Activated naive CD8-positive, alpha-beta T cell treated with anti-CD3 and anti-CD28 coated beads, Interleukin-2, amount 10 ng/mL, durations not matched to agents 7 days and 5 days (primary cell): ENCODE results near the gene LETMD1. TPM values are rescaled to one million over a fixed set of nuclear protein-coding genes. Genes with fewer than 3 reads are reported as not detected.

Experiments used
- ATAC-seq: fragments of 150-1000 bp; cut with Tn5 transposase; one replicate; pipeline ENCODE4 v1.10.0; 2021; ENCODE audit warnings: low read depth, moderate library complexity
- POLR2A ChIA-PET: fragments of 350-600 bp; sonication (Branson Sonifier 250); formaldehyde crosslinking; loops from one replicate; lab custom pipeline; 2021; ENCODE audit warnings: antibody characterized with exemption; lab: Charles Lee
- DNase-seq: peaks from one replicate; pipeline ENCODE4 v3.0.0; 2021
- H3K27ac Mint-ChIP-seq: one replicate; pipeline ENCODE4 v1.8.0; 2022; ENCODE audit warnings: mild to moderate bottlenecking, mixed read lengths
- H3K27me3 Mint-ChIP-seq: one replicate; pipeline ENCODE4 v1.8.0; 2022; ENCODE audit warnings: mild to moderate bottlenecking, moderate library complexity, mixed read lengths
- H3K36me3 Mint-ChIP-seq: one replicate; pipeline ENCODE4 v1.8.0; 2021; ENCODE audit warnings: mild to moderate bottlenecking, mixed read lengths
- H3K4me1 Mint-ChIP-seq: one replicate; pipeline ENCODE4 v1.8.0; 2021; ENCODE audit warnings: mixed read lengths
- H3K4me3 Mint-ChIP-seq: one replicate; pipeline ENCODE4 v1.8.0; 2022; ENCODE audit warnings: mild to moderate bottlenecking, moderate library complexity, mixed read lengths
- H3K9me3 Mint-ChIP-seq: one replicate; pipeline ENCODE4 v1.8.0; 2021; ENCODE audit warnings: mixed read lengths
- total RNA-seq, 2 experiments: library from RNA; stranded (reverse); gene quantifications; one replicate each; pipeline ENCODE4 v1.2.3, GENCODE V29; 2021

Gene LETMD1
- total RNA-seq, 2 experiments from 2014 or later, result 80.0 to 82.3 TPM

GRCh38 chr12:51033048-51033447 lies 15.1 kb upstream of the LETMD1 start:
- no peak overlapping the region for H3K27ac Mint-ChIP-seq
- no peaks in the 10 kb centered on the region for H3K36me3 Mint-ChIP-seq
- ATAC-seq, result no peak
- H3K27me3 Mint-ChIP-seq, result peaks cover 7% of the 10 kb centered on the region
- no peak for DNase-seq
- POLR2A ChIA-PET, result interaction anchor here (0.5 kb wide), 1 partner anchor 24 kb away, joined by 4 read pairs; no protein-coding TSS in a partner anchor
- H3K4me1 Mint-ChIP-seq, result peaks cover 1% of the 10 kb centered on the region
- H3K9me3 Mint-ChIP-seq, result no peaks in the 10 kb centered on the region
- no peak overlapping the region for H3K4me3 Mint-ChIP-seq

GRCh38 chr12:51033457-51034089 lies 14.6 kb upstream of the LETMD1 start:
- Mint-ChIP-seq H3K9me3 (no peaks in the 10 kb centered on the region), H3K27ac (no peak overlapping the region), H3K4me3 (no peak overlapping the region), H3K27me3 (peaks cover 6% of the 10 kb centered on the region), H3K4me1 (no peaks in the 10 kb centered on the region), H3K36me3 (no peaks in the 10 kb centered on the region)
- ATAC-seq (no peak), DNase-seq (no peak)
- POLR2A ChIA-PET, result interaction anchor here (0.5 kb wide), 1 partner anchor 24 kb away, joined by 4 read pairs; no protein-coding TSS in a partner anchor

GRCh38 chr12:51036279-51036678 lies 11.8 kb upstream of the LETMD1 start:
- H3K4me1 Mint-ChIP-seq, result no peaks in the 10 kb centered on the region
- no peaks in the 10 kb centered on the region for H3K36me3 Mint-ChIP-seq
- H3K4me3 Mint-ChIP-seq, result no peak overlapping the region
- no peak for DNase-seq
- no peak overlapping the region for H3K27ac Mint-ChIP-seq
- no peaks in the 10 kb centered on the region for H3K9me3 Mint-ChIP-seq
- no peaks in the 10 kb centered on the region for H3K27me3 Mint-ChIP-seq
- no peak for ATAC-seq
- POLR2A ChIA-PET, result no interaction called here

GRCh38 chr12:51048661-51049251 lies 629 bp downstream of the LETMD1 start:
- ATAC-seq, result no peak
- peak overlapping the region; percentile 97 for H3K4me3 Mint-ChIP-seq
- POLR2A ChIA-PET, result interaction anchor here (0.7 to 1.3 kb wide), 6 partner anchors 8 to 181 kb away, joined by 3 to 6 read pairs (median 4); partner anchors contain the start of genes CSRNP2, POU6F1 and SLC11A2
- H3K36me3 Mint-ChIP-seq, result peaks cover 10% of the 10 kb centered on the region
- no peak for DNase-seq
- no peaks in the 10 kb centered on the region for H3K9me3 Mint-ChIP-seq
- H3K27me3 Mint-ChIP-seq, result no peaks in the 10 kb centered on the region
- peak overlapping the region; percentile 90 for H3K27ac Mint-ChIP-seq
- H3K4me1 Mint-ChIP-seq, result peaks cover 27% of the 10 kb centered on the region

- no peak for ATAC-seq
- H3K36me3 Mint-ChIP-seq, result peaks cover 10% of the 10 kb centered on the region
- POLR2A ChIA-PET, result interaction anchor here (1.1 kb wide), 1 partner anchor 7 kb away, joined by 3 read pairs; no protein-coding TSS in a partner anchor
- no peaks in the 10 kb centered on the region for H3K27me3 Mint-ChIP-seq
- H3K27ac Mint-ChIP-seq, result peak overlapping the region; percentile 90
- no peak for DNase-seq
- peaks cover 27% of the 10 kb centered on the region for H3K4me1 Mint-ChIP-seq
- peak overlapping the region; percentile 97 for H3K4me3 Mint-ChIP-seq
- no peaks in the 10 kb centered on the region for H3K9me3 Mint-ChIP-seq
Measured at GRCh38 chr12:51049525-51049924, 1.4 kb downstream of the LETMD1 start.

- Mint-ChIP-seq H3K36me3 (peaks cover 12% of the 10 kb centered on the region), H3K27me3 (no peaks in the 10 kb centered on the region), H3K4me1 (peaks cover 24% of the 10 kb centered on the region), H3K9me3 (no peaks in the 10 kb centered on the region), H3K4me3 (no peak overlapping the region), H3K27ac (peak overlapping the region; percentile 1)
- DNase-seq (no peak), ATAC-seq (no peak)
- POLR2A ChIA-PET, result no interaction called here
Measured at GRCh38 chr12:51051787-51052186, 3.7 kb downstream of the LETMD1 start.

GRCh38 chr12:51055060-51055459 lies 6.9 kb downstream of the LETMD1 start:
- Mint-ChIP-seq H3K27me3 (no peaks in the 10 kb centered on the region), H3K27ac (no peak overlapping the region), H3K36me3 (peaks cover 19% of the 10 kb centered on the region), H3K9me3 (no peaks in the 10 kb centered on the region), H3K4me3 (no peak overlapping the region), H3K4me1 (peaks cover 6% of the 10 kb centered on the region)
- POLR2A ChIA-PET, result no interaction called here
- ATAC-seq (no peak), DNase-seq (no peak)

- DNase-seq, result no peak
- Mint-ChIP-seq H3K4me3 (no peak overlapping the region), H3K36me3 (peaks cover 21% of the 10 kb centered on the region), H3K9me3 (no peaks in the 10 kb centered on the region), H3K27me3 (no peaks in the 10 kb centered on the region), H3K27ac (no peak overlapping the region), H3K4me1 (peaks cover 6% of the 10 kb centered on the region)
- ATAC-seq, result no peak
- POLR2A ChIA-PET, result no interaction called here
Measured at GRCh38 chr12:51056242-51056641, 8.1 kb downstream of the LETMD1 start.

- Mint-ChIP-seq H3K36me3 (peaks cover 12% of the 10 kb centered on the region), H3K9me3 (no peaks in the 10 kb centered on the region), H3K4me1 (no peaks in the 10 kb centered on the region), H3K4me3 (no peak overlapping the region), H3K27ac (no peak overlapping the region), H3K27me3 (no peaks in the 10 kb centered on the region)
- ATAC-seq (no peak), DNase-seq (no peak)
- POLR2A ChIA-PET, result no interaction called here
Measured at GRCh38 chr12:51059086-51059485, 11.0 kb downstream of the LETMD1 start.

- H3K27me3 Mint-ChIP-seq, result no peaks in the 10 kb centered on the region
- H3K4me1 Mint-ChIP-seq, result no peaks in the 10 kb centered on the region
- H3K9me3 Mint-ChIP-seq, result no peaks in the 10 kb centered on the region
- ATAC-seq (no peak), DNase-seq (no peak)
- H3K4me3 Mint-ChIP-seq, result no peak overlapping the region
- POLR2A ChIA-PET, result interaction anchor here (1.2 to 1.6 kb wide), 2 partner anchors 20 to 180 kb away, joined by 3 to 8 read pairs; partner anchors contain the start of gene CSRNP2
- H3K27ac Mint-ChIP-seq, result no peak overlapping the region
- H3K36me3 Mint-ChIP-seq, result peaks cover 12% of the 10 kb centered on the region
Measured at GRCh38 chr12:51062631-51063397, 14.7 kb downstream of the LETMD1 start.

GRCh38 chr12:51065530-51065929 lies 17.4 kb downstream of the LETMD1 start:
- H3K9me3 Mint-ChIP-seq, result no peaks in the 10 kb centered on the region
- POLR2A ChIA-PET, result interaction anchor here (0.7 to 1.1 kb wide), 3 partner anchors 17 to 197 kb away, joined by 3 read pairs; no protein-coding TSS in a partner anchor
- no peak overlapping the region for H3K4me3 Mint-ChIP-seq
- no peak overlapping the region for H3K27ac Mint-ChIP-seq
- DNase-seq (no peak), ATAC-seq (no peak)
- no peaks in the 10 kb centered on the region for H3K4me1 Mint-ChIP-seq
- H3K27me3 Mint-ChIP-seq, result no peaks in the 10 kb centered on the region
- H3K36me3 Mint-ChIP-seq, result peaks cover 6% of the 10 kb centered on the region

- Mint-ChIP-seq H3K9me3 (no peaks in the 10 kb centered on the region), H3K36me3 (peaks cover 9% of the 10 kb centered on the region)
Measured at GRCh38 chr12:51067229-51067628, 19.1 kb downstream of the LETMD1 start.

GRCh38 chr12:51067771-51068170 lies 19.6 kb downstream of the LETMD1 start:
- no peaks in the 10 kb centered on the region for H3K9me3 Mint-ChIP-seq
- ATAC-seq, result no peak

More at GRCh38 chr12:51067229-51067628, 19.1 kb downstream of the LETMD1 start:
- no peak for DNase-seq
- ATAC-seq, result no peak
- H3K27ac Mint-ChIP-seq, result no peak overlapping the region
- H3K27me3 Mint-ChIP-seq, result no peaks in the 10 kb centered on the region
- POLR2A ChIA-PET, result interaction anchor here (0.9 kb wide), 1 partner anchor 16 kb away, joined by 7 read pairs; the partner anchor contains the start of gene CSRNP2
- no peaks in the 10 kb centered on the region for H3K4me1 Mint-ChIP-seq
- H3K4me3 Mint-ChIP-seq, result no peak overlapping the region

More at GRCh38 chr12:51067771-51068170, 19.6 kb downstream of the LETMD1 start:
- Mint-ChIP-seq H3K4me3 (no peak overlapping the region), H3K27me3 (no peaks in the 10 kb centered on the region), H3K4me1 (no peaks in the 10 kb centered on the region), H3K36me3 (peaks cover 9% of the 10 kb centered on the region), H3K27ac (no peak overlapping the region)
- no peak for DNase-seq
- POLR2A ChIA-PET, result no interaction called here
